NCI-H1930 (cell line): ENCODE measurements around the gene RTN4RL1.

Experiments
- DNase-seq, 2 experiments: peaks; one replicate each; lab custom pipeline; 2025; lab: John Stamatoyannopoulos, UW

The RTN4RL1 gene

GRCh38 chr17:1977583-1978395 is 47.3 kb downstream of the RTN4RL1 start:
- DNase-seq: peak; percentile 36 to 60

GRCh38 chr17:1976683-1977064 is 48.5 kb downstream of the RTN4RL1 start:
- DNase-seq: no peak

- no peak for DNase-seq
Measured at GRCh38 chr17:1976000-1976682, 49.0 kb downstream of the RTN4RL1 start.

- DNase-seq: no peak
Measured at GRCh38 chr17:1975573-1975972, 49.6 kb downstream of the RTN4RL1 start.

- no peak for DNase-seq
Measured at GRCh38 chr17:1972487-1973160, 52.5 kb downstream of the RTN4RL1 start.

GRCh38 chr17:1970843-1971384 is 54.2 kb downstream of the RTN4RL1 start:
- DNase-seq: no peak

- DNase-seq: no peak
Measured at GRCh38 chr17:1969712-1970111, 55.4 kb downstream of the RTN4RL1 start.

- no peak for DNase-seq
Measured at GRCh38 chr17:1967213-1967612, 57.9 kb downstream of the RTN4RL1 start.

GRCh38 chr17:1966274-1967086 is 58.7 kb downstream of the RTN4RL1 start:
- no peak for DNase-seq

GRCh38 chr17:1965556-1966273 is 59.4 kb downstream of the RTN4RL1 start:
- no peak for DNase-seq

- no peak for DNase-seq
Measured at GRCh38 chr17:1963250-1963649, 61.9 kb downstream of the RTN4RL1 start.

GRCh38 chr17:1961189-1961588 is 63.9 kb downstream of the RTN4RL1 start:
- DNase-seq: no peak

GRCh38 chr17:1960545-1960912 is 64.6 kb downstream of the RTN4RL1 start:
- DNase-seq: no peak

GRCh38 chr17:1959871-1960544 is 65.1 kb downstream of the RTN4RL1 start:
- no peak for DNase-seq

GRCh38 chr17:1958134-1958881 is 66.8 kb downstream of the RTN4RL1 start:
- DNase-seq: no peak

GRCh38 chr17:1957037-1957436 is 68.1 kb downstream of the RTN4RL1 start:
- DNase-seq: no peak

- DNase-seq: no peak
Measured at GRCh38 chr17:1956134-1956533, 69.0 kb downstream of the RTN4RL1 start.

- no peak for DNase-seq
Measured at GRCh38 chr17:1953831-1954230, 71.3 kb downstream of the RTN4RL1 start.

- DNase-seq: no peak
Measured at GRCh38 chr17:1951920-1952319, 73.2 kb downstream of the RTN4RL1 start.

GRCh38 chr17:1949754-1950153 is 75.4 kb downstream of the RTN4RL1 start:
- no peak for DNase-seq
